ENCODE measurements around the gene BTN3A1. TPM values are rescaled to one million over a fixed set of nuclear protein-coding genes. Genes with fewer than 3 reads are reported as not detected.

Gene BTN3A1
- total RNA-seq, 4 donors from 2014 or later = 34.9 to 84.2 (median 48.5) TPM

GRCh38 chr6:26398555-26398954, 3.5 kb upstream of the BTN3A1 start:
- H3K4me3 ChIP-seq = no peak overlapping the region
- no peak overlapping the region for H3K27ac ChIP-seq
- H3K27me3 ChIP-seq = no peaks in the 10 kb centered on the region
- DNase-seq = no peak
- no peaks in the 10 kb centered on the region for H3K9me3 ChIP-seq
- H3K36me3 ChIP-seq = no peaks in the 10 kb centered on the region
- peaks cover 0 to 18% (median 0%) of the 10 kb centered on the region in 4 donors for H3K4me1 ChIP-seq
- no peak for TF ChIP-seq POLR2A (IDR thresholded peaks at IDR 0.05)

GRCh38 chr6:26400626-26401025, 1.4 kb upstream of the BTN3A1 start:
- Histone ChIP-seq H3K36me3 (peaks cover 0 to 4% (median 0%) of the 10 kb centered on the region in 3 donors), H3K9me3 (no peaks in the 10 kb centered on the region), H3K4me3 (no peak overlapping the region), H3K27me3 (no peaks in the 10 kb centered on the region), H3K4me1 (peaks cover 0 to 22% (median 0%) of the 10 kb centered on the region in 4 donors), H3K27ac (peak overlapping the region in 1 of 4 donors; percentile 75)
- no peak for DNase-seq
- TF ChIP-seq POLR2A (IDR thresholded peaks at IDR 0.05) (no peak), CTCF (IDR thresholded peaks at IDR 0.05) (no peak)

GRCh38 chr6:26401389-26401986, 587 bp upstream of the BTN3A1 start:
- Histone ChIP-seq H3K27me3 (no peaks in the 10 kb centered on the region), H3K4me3 (peak overlapping the region; percentile 44 to 68 (median 50)), H3K36me3 (peaks cover 0 to 7% (median 0%) of the 10 kb centered on the region in 3 donors), H3K9me3 (no peaks in the 10 kb centered on the region), H3K4me1 (peaks cover 0 to 22% (median 0%) of the 10 kb centered on the region in 4 donors), H3K27ac (peak overlapping the region; percentile 69 to 86 (median 80))
- no peak for DNase-seq
- TF ChIP-seq CTCF (IDR thresholded peaks at IDR 0.05) = no peak
- TF ChIP-seq POLR2A (IDR thresholded peaks at IDR 0.05) = no peak

GRCh38 chr6:26403893-26404292, 1.8 kb downstream of the BTN3A1 start:
- TF ChIP-seq POLR2A (IDR thresholded peaks at IDR 0.05) = no peak
- Histone ChIP-seq H3K9me3 (no peaks in the 10 kb centered on the region), H3K27ac (no peak overlapping the region), H3K4me1 (peaks cover 0 to 22% (median 0%) of the 10 kb centered on the region in 4 donors), H3K27me3 (no peaks in the 10 kb centered on the region), H3K36me3 (peaks cover 0 to 29% (median 0%) of the 10 kb centered on the region in 3 donors), H3K4me3 (peak overlapping the region in 2 of 4 donors; percentile 20 to 55)
- DNase-seq = no peak

- no peak for TF ChIP-seq CTCF (IDR thresholded peaks at IDR 0.05)
- no peak for TF ChIP-seq POLR2A (IDR thresholded peaks at IDR 0.05)
- no peaks in the 10 kb centered on the region for H3K9me3 ChIP-seq
- H3K27me3 ChIP-seq = no peaks in the 10 kb centered on the region
- H3K36me3 ChIP-seq = peaks cover 0 to 36% (median 0%) of the 10 kb centered on the region in 3 donors
- no peak overlapping the region for H3K4me3 ChIP-seq
- no peak overlapping the region for H3K27ac ChIP-seq
- peaks cover 0 to 22% (median 0%) of the 10 kb centered on the region in 4 donors for H3K4me1 ChIP-seq
- no peak for DNase-seq
Observed at GRCh38 chr6:26404546-26404945, 2.5 kb downstream of the BTN3A1 start.

GRCh38 chr6:26408828-26409730, 7.0 kb downstream of the BTN3A1 start:
- H3K4me1 ChIP-seq = peaks cover 0 to 6% (median 0%) of the 10 kb centered on the region in 4 donors
- peaks cover 0 to 69% (median 0%) of the 10 kb centered on the region in 3 donors for H3K36me3 ChIP-seq
- H3K27me3 ChIP-seq = no peaks in the 10 kb centered on the region
- TF ChIP-seq CTCF (IDR thresholded peaks at IDR 0.05) (no peak), POLR2A (IDR thresholded peaks at IDR 0.05) (no peak)
- H3K27ac ChIP-seq = no peak overlapping the region
- DNase-seq = no peak
- H3K4me3 ChIP-seq = no peak overlapping the region
- H3K9me3 ChIP-seq = no peaks in the 10 kb centered on the region
